OCI-LY7 (cell line): Measurements from ENCODE around the gene KCMF1.

Experiments
- EZH2phosphoT487 ChIP-seq: fragments of 200-600 bp; sonication (generic); IDR thresholded peaks from 2 replicates; pipeline ENCODE4 v1.6.1; 2018; ENCODE audit warnings: low read depth, borderline replicate concordance, mild to moderate bottlenecking, mixed run types, antibody characterized with exemption, low read length, moderate library complexity, mixed read lengths
- TF ChIP-seq, protein P1 (sequence below): fragments of 200-600 bp; sonication (generic); conservative IDR thresholded peaks from 2 replicates; pipeline ENCODE4 v1.5.1; 2014; ENCODE audit warnings: mild to moderate bottlenecking, antibody characterized with exemption, low read length, moderate library complexity, mixed read lengths

DNA sequence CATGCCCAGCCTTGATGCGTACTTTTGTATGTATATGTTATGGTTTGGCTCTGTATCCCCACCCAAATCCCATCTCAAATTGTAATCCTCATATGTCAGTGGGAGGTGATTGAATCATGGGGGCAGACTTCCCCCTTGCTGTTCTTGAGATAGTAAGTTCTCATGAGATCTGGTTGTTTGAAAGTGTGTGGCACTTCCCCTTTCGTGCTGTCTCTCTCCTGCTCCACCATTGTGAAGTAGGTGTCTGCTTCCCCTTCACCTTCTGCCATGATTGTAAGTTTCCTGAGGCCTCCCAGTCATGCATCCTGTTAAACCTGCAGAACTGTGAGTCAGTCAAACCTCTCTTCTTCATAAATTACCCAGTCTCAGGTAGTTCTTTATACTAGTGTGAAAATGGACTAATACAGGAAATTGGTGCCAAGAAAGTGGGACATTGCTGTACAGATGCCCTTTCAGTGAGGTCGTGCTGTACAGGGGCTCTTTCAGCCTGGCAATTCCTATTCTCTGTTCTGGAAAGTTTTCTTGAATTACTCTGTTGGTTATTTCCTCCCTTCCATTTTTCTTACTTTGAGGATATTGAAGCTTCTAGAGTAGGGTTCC lies 38.2 kb downstream of the KCMF1 start:
- TF ChIP-seq, protein P1, sequence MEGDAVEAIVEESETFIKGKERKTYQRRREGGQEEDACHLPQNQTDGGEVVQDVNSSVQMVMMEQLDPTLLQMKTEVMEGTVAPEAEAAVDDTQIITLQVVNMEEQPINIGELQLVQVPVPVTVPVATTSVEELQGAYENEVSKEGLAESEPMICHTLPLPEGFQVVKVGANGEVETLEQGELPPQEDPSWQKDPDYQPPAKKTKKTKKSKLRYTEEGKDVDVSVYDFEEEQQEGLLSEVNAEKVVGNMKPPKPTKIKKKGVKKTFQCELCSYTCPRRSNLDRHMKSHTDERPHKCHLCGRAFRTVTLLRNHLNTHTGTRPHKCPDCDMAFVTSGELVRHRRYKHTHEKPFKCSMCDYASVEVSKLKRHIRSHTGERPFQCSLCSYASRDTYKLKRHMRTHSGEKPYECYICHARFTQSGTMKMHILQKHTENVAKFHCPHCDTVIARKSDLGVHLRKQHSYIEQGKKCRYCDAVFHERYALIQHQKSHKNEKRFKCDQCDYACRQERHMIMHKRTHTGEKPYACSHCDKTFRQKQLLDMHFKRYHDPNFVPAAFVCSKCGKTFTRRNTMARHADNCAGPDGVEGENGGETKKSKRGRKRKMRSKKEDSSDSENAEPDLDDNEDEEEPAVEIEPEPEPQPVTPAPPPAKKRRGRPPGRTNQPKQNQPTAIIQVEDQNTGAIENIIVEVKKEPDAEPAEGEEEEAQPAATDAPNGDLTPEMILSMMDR, result no peak
- no peak for TF ChIP-seq EZH2phosphoT487
